ENCODE results near the gene TIMP4.
A peak's percentile ranks its signal among the peaks of the same experiment; 100 is the strongest.

The TIMP4 gene

DNA sequence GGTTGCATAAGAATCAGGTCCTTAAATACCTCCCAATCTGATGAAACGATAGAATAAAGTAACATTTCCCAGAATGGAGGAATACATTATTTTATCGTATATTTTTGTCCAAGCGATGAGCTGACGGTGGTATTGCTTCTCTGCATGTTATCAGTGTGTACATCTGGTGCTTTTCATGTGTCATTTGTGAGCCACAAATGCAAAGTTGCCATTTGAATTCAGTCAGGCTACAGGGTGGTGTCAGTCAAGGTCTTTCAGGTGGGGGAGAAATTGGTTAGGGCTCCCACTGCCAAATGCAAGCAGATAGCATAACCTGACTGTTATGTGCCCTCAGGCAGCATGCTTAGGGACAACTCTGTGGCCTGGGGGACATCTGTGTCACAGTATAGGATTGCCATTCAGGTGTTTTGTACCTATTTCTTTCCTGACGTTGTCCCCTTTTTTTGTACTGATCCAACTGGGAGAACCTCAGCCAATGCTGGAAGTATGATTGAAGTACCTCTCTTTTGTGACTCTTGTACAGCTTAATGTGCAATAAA lies 26.5 kb upstream of the TIMP4 start:
- DNase-seq (ENCODE audit: low read depth), result no peak

GRCh38 chr3:12184541-12184940 lies 25.8 kb upstream of the TIMP4 start:
- no peak for DNase-seq (ENCODE audit: low read depth)

GRCh38 chr3:12182687-12183441 lies 24.2 kb upstream of the TIMP4 start:
- no peak for DNase-seq (ENCODE audit: low read depth)

DNA sequence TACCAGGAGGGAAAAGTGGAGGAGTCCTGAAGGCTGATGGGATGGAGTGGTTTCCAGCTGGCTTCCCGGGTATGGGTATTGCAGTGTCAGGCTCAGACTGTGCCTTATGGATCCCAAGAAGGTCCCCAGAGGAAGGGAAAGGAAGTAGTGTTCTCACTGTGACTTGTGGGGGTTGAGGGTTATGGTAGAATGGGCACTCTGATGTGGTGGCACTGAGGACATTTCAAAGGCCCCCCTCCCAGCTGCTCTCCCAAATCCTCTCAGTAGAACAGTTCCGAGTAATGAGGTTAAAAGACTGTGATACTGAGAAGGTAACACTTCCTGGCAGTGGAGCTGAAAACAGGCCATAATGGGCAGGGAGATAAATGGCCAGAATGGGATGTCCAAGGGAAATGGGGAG lies 23.1 kb upstream of the TIMP4 start:
- DNase-seq (ENCODE audit: low read depth), result no peak

DNA sequence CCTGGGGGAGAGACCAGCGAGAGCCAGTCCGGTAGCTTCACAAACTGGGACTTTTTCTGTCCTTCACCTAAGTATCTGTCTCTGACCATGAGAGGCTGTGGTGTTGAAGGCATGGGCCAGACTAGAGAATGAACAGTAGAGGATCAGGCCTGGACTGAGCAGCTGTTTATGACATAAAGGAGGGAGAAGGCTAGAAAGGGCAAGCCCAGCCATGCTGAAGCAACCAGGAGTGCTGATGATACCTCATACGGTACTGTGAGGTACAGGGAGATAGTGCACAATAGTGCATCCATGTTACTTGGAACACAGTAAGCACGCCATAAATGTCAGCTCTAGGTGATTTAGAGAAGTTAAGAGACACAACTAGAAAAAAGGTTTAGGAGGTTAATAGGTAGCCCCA lies 22.6 kb upstream of the TIMP4 start:
- no peak for DNase-seq (ENCODE audit: low read depth)

GRCh38 chr3:12180631-12181030 lies 21.9 kb upstream of the TIMP4 start:
- DNase-seq (ENCODE audit: low read depth), result no peak

- no peak for DNase-seq (ENCODE audit: low read depth)
Measured at GRCh38 chr3:12180218-12180617, 21.5 kb upstream of the TIMP4 start.

- DNase-seq (ENCODE audit: low read depth), result no peak
Measured at GRCh38 chr3:12179441-12179840, 20.7 kb upstream of the TIMP4 start.

DNA sequence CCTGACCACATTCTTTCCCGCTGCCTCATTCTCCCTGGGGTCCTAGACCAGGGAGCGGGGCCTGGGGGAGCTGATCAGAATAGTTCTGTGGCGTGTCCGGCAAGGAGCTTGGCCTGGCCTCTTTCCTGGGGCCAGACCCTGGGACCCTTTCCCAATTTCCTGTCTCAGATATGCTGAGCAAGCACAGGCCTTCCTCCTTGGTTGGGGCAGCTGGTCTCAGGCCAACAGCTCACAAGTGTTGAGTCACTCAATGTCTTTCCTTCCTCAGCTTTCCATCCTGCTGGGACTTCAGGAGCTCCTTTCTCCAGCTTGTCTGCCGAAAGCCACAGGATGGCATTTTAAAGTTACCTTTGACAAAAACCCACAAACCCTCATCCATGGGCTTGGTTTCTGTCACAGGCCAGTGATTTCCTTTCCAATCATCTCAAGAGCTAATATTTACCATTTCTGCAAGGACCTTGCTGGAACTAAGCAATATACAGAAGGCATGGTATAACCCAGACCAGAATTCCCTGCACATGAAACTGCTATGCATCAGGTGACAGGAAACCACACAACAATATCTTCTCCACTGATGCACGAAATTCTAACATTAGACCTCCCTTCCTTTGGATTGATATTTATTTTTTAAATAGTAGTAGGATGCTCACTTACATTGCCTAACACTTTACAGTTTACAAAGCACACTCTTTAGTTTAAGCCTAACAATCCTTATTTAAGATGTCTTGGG lies 19.5 kb upstream of the TIMP4 start:
- no peak for DNase-seq (ENCODE audit: low read depth)

GRCh38 chr3:12177126-12177525 lies 18.4 kb upstream of the TIMP4 start:
- no peak for DNase-seq (ENCODE audit: low read depth)

GRCh38 chr3:12175844-12176453 lies 17.2 kb upstream of the TIMP4 start:
- DNase-seq (ENCODE audit: low read depth), result peak; percentile 53

DNA sequence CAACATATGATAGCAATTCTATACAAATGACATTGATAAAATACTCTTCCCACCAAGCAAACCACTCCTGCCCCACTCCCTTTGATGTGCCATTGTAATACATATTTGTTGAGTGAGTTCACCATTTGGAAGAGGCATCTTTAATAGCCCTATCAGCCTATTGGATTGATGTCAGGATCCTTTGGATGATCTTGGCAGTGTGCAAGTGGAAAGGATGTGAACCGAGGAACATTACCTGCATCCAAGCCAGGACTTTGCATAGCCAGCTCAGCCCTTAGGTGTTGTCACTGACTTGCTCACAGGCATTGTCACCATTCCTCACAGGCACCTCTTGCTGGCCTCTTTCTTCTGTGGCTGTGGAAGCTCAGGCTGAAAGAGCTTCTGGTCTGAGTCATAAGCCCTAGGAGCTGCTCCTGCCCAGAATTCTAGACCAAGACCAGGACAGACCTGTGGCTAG lies 16.5 kb upstream of the TIMP4 start:
- DNase-seq (ENCODE audit: low read depth), result no peak

DNA sequence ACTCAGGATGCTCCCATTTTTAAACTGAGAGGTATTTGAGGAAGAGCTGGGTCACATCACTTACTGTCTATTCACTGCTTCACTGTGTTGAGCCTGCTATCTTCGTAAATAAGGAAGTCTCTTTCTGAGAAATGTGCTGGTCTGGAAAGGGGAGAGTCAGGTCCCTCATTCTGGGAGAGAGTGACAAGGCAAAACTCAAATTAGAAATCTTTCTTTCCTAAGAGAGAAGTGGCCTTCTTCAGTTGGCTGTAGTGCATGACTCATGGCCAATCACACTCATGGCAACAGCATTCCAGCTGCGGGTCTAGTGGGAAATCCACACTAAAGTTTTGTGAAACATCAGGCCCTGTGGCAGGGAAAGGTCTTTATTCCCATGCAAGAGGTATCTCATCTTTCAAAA lies 11.5 kb upstream of the TIMP4 start:
- no peak for DNase-seq (ENCODE audit: low read depth)

DNA sequence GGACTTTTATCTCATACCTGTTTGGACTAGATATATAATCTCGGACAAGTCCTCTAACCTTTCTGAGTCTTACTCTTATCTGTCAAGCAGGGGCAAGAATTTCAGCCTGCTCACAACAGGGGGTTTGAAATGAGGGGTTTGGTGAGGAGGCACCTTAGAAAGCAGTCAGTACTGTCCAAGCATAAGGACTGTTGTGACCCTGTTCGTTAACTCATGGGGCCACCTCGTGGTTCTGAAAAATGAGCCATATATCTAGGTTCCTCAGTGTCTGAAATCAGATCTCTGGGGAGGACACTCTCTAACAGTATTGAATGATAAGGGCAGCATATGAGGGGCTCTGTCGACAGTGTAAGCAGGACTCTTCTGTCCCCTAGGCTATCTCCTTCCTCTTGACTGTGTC lies 7.2 kb upstream of the TIMP4 start:
- DNase-seq (ENCODE audit: low read depth), result no peak

DNA sequence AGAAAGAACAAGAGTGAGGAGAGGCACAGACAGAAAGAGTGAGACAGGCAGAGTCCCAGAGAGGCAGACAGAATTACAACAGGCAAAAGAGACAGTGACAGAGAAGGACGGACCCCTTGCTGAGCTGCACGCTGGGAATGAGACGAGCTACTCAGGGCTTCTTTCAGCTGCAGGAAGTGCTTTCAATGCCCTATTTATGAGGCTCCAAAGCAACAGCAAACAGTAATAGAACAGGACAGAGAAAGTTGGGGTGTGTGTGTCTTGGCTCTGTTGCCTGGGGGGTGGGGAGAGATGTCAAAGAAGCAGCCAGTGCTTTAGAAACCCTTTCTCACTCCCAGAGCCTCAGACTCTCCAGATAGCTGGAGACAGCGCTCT lies 502 bp upstream of the TIMP4 start:
- DNase-seq (ENCODE audit: low read depth), result no peak

- DNase-seq (ENCODE audit: low read depth), result no peak
Measured at GRCh38 chr3:12157026-12157425, 1.7 kb downstream of the TIMP4 start.

- DNase-seq (ENCODE audit: low read depth), result no peak
Measured at GRCh38 chr3:12155828-12156227, 2.9 kb downstream of the TIMP4 start.

DNA sequence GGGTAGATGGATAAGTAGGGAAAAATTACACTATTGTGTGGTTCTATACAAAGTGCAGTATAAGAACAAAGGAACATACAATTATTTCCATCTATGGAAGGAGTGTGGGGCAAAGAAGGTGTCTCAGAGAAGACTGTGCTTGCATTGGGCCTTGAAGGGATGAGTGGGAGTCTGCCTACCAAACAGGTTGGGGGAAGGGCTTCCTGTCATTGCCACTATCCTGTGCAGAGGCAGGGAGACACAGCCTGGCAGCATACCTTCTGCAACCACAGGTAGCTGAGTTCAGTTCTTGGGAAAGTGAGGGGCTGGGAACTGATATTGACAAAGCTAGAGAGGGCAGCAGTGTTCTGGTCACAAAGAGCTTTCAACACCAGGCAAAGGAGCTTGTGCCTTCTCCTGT lies 3.4 kb downstream of the TIMP4 start:
- no peak for DNase-seq (ENCODE audit: low read depth)

- DNase-seq (ENCODE audit: low read depth), result no peak
Measured at GRCh38 chr3:12154151-12154550, 4.6 kb downstream of the TIMP4 start.

DNA sequence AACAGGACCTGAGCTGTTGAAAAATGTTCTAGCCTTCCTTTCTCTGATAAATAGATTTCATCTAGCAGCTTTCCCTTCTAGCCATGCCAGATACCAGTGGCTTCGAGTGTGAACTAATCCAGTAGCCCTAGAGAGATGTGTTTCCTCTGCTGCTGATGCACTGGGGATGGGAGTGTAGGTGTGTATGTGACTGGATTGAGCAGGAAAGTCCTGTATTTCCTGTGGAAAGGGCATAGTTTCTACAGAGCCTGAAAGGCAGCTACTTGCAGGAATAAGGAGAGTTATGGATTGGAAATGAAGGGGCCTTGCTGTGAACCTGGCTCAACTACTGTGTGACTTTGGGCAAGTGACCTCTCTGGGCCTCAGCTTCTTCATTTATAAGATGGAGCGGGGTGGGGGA lies 8.6 kb downstream of the TIMP4 start:
- DNase-seq (ENCODE audit: low read depth), result no peak

- DNase-seq (ENCODE audit: low read depth), result no peak
Measured at GRCh38 chr3:12149029-12149428, 9.7 kb downstream of the TIMP4 start.

GRCh38 chr3:12148183-12148940 lies 10.3 kb downstream of the TIMP4 start:
- DNase-seq (ENCODE audit: low read depth), result peak; percentile 47

Measured in fibroblast of the conjunctiva (primary cell).